ENCODE data around the gene DERL2. TPM values are rescaled to one million over a fixed set of nuclear protein-coding genes. Genes with fewer than 3 reads are reported as not detected.

The DERL2 gene
- total RNA-seq, 2 experiments from 2014 or later = 25.8 to 56.3 TPM

DNA sequence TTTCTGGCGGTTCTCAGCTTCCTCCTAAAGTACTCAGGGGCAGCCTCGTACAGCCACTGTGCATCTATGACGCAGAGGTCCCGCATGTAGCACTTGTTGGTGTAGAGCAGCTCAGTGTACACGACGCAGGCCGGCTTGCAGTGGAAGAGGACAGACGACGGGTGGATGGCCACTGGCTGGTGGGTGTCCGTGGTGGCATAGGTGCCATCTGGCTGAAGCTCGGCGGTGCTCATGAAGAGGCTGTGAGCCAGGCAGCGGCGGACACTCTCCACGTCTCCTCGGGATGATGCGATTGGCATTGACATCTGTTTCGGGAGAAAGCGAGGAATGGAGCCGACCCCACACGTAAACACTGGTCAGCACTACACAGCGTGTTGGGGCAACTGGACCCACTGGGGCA, 41.8 kb downstream of the DERL2 start:
- CTCF ChIA-PET (ENCODE audit: unreplicated experiment) = no interaction called here
- POLR2A ChIA-PET = interaction anchor here (0.6 kb wide), 1 partner anchor 198 kb away, joined by 3 read pairs; no protein-coding TSS in a partner anchor
- TF ChIP-seq, protein P1, sequence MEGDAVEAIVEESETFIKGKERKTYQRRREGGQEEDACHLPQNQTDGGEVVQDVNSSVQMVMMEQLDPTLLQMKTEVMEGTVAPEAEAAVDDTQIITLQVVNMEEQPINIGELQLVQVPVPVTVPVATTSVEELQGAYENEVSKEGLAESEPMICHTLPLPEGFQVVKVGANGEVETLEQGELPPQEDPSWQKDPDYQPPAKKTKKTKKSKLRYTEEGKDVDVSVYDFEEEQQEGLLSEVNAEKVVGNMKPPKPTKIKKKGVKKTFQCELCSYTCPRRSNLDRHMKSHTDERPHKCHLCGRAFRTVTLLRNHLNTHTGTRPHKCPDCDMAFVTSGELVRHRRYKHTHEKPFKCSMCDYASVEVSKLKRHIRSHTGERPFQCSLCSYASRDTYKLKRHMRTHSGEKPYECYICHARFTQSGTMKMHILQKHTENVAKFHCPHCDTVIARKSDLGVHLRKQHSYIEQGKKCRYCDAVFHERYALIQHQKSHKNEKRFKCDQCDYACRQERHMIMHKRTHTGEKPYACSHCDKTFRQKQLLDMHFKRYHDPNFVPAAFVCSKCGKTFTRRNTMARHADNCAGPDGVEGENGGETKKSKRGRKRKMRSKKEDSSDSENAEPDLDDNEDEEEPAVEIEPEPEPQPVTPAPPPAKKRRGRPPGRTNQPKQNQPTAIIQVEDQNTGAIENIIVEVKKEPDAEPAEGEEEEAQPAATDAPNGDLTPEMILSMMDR (conservative IDR thresholded peaks at IDR 0.05; ENCODE audit: low read length) = no peak
- TF ChIP-seq EZH2phosphoT487 (IDR thresholded peaks at IDR 0.05; ENCODE audit: borderline replicate concordance, low read depth, low read length) = no peak
- no peak for DNase-seq (ENCODE audit: low spot score)
- H3K79me2 ChIP-seq (ENCODE audit: insufficient read depth, low read depth, low read length) = no peaks in the 10 kb centered on the region
- H3K4me2 ChIP-seq (ENCODE audit: low read length) = no peak overlapping the region
- no peak overlapping the region for H2AFZ ChIP-seq (ENCODE audit: low read length)
- no peaks in the 10 kb centered on the region for H4K20me1 ChIP-seq (ENCODE audit: insufficient read depth, low read length)
- no peak overlapping the region for H3K27ac ChIP-seq (ENCODE audit: low read depth, low read length, poor library complexity, severe bottlenecking)
- no TSS peak for BruUV-seq (replicated peaks)
- no peaks in the 10 kb centered on the region for H3K9me3 ChIP-seq (ENCODE audit: low read length)
- intact Hi-C loops (cut with micrococcal nuclease; ENCODE audit: unreplicated experiment) = no loop called here
- peaks cover 6% of the 10 kb centered on the region for H3K4me1 ChIP-seq (ENCODE audit: insufficient read depth, low read length, poor library complexity, severe bottlenecking)
- peaks cover 87% of the 10 kb centered on the region for H3K36me3 ChIP-seq (ENCODE audit: insufficient read depth, low read length)
- H3K9me2 ChIP-seq (ENCODE audit: insufficient read depth, low read length) = no peaks in the 10 kb centered on the region
- H3K4me3 ChIP-seq (ENCODE audit: low read depth, low read length, poor library complexity, severe bottlenecking) = no peak overlapping the region

DNA sequence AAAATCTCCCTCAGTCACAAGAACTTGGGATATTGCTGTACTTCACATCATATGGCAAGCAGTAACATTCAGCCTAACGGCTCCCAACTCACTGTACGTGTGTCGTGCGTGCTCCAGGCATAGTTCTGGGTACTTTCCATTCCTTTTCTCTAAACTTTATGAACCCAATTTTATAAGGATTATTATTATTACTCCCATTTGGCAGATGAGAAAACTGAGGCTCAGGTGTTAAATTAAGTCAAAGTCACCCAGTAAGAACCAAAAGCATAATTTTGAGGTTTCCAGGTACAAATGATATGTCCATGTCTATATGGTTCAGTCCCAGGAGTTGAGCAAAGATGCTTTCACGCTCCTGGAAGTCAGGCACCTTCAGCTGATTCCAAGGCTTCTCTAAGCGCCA, 42.2 kb downstream of the DERL2 start:
- Histone ChIP-seq H3K4me2 (ENCODE audit: low read length) (no peak overlapping the region), H4K20me1 (ENCODE audit: insufficient read depth, low read length) (no peaks in the 10 kb centered on the region), H3K27ac (ENCODE audit: low read depth, low read length, poor library complexity, severe bottlenecking) (no peak overlapping the region), H2AFZ (ENCODE audit: low read length) (no peak overlapping the region), H3K9me2 (ENCODE audit: insufficient read depth, low read length) (no peaks in the 10 kb centered on the region), H3K36me3 (ENCODE audit: insufficient read depth, low read length) (peaks cover 82% of the 10 kb centered on the region), H3K4me1 (ENCODE audit: insufficient read depth, low read length, poor library complexity, severe bottlenecking) (peaks cover 6% of the 10 kb centered on the region), H3K4me3 (ENCODE audit: low read depth, low read length, poor library complexity, severe bottlenecking) (no peak overlapping the region), H3K9me3 (ENCODE audit: low read length) (no peaks in the 10 kb centered on the region), H3K79me2 (ENCODE audit: insufficient read depth, low read depth, low read length) (peaks cover 2% of the 10 kb centered on the region)
- DNase-seq (ENCODE audit: low spot score) = no peak
- intact Hi-C loops (cut with micrococcal nuclease; ENCODE audit: unreplicated experiment) = no loop called here
- ChIA-PET CTCF (ENCODE audit: unreplicated experiment) (no interaction called here), POLR2A (interaction anchor here (0.6 kb wide), 1 partner anchor 198 kb away, joined by 3 read pairs; no protein-coding TSS in a partner anchor)
- TF ChIP-seq, protein P1 (conservative IDR thresholded peaks at IDR 0.05; ENCODE audit: low read length) = no peak
- no peak for TF ChIP-seq EZH2phosphoT487 (IDR thresholded peaks at IDR 0.05; ENCODE audit: borderline replicate concordance, low read depth, low read length)
- BruUV-seq (replicated peaks) = no TSS peak

DNA sequence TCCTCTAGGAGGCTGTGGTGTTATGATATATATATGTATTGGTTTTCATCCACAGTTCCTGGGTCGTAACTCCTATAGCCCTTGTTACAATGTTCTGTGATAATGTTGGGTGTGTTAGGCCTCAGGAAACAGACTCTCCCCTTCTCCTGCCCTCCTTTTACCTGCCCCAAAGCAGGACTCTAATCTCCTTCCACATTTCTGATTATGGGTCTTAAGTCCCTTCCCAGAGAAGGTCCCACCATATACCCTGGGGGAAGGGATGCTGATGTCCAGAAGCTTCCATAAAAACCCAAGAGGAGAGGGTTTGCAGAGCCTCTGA, 46.6 kb downstream of the DERL2 start:
- Histone ChIP-seq H3K9me3 (ENCODE audit: low read length) (no peaks in the 10 kb centered on the region), H3K4me3 (ENCODE audit: low read depth, low read length, poor library complexity, severe bottlenecking) (peak overlapping the region; percentile 84), H4K20me1 (ENCODE audit: insufficient read depth, low read length) (peaks cover 23% of the 10 kb centered on the region; the same call in 1 of the 2 replicates), H3K4me2 (ENCODE audit: low read length) (peak overlapping the region; percentile 56), H2AFZ (ENCODE audit: low read length) (peak overlapping the region; percentile 56; the same call in 1 of the 2 replicates), H3K9me2 (ENCODE audit: insufficient read depth, low read length) (no peaks in the 10 kb centered on the region), H3K79me2 (ENCODE audit: insufficient read depth, low read depth, low read length) (peaks cover 39% of the 10 kb centered on the region), H3K4me1 (ENCODE audit: insufficient read depth, low read length, poor library complexity, severe bottlenecking) (peaks cover 27% of the 10 kb centered on the region), H3K27ac (ENCODE audit: low read depth, low read length, poor library complexity, severe bottlenecking) (peak overlapping the region; percentile 50), H3K36me3 (ENCODE audit: insufficient read depth, low read length) (peaks cover 83% of the 10 kb centered on the region)
- intact Hi-C loops (cut with micrococcal nuclease; ENCODE audit: unreplicated experiment) = loop anchor here (1.0 to 5.0 kb wide), 4 partner anchors 21 to 242 kb away; partner anchors contain the start of genes DHX33 and NUP88
- no peak for TF ChIP-seq EZH2phosphoT487 (IDR thresholded peaks at IDR 0.05; ENCODE audit: borderline replicate concordance, low read depth, low read length)
- TF ChIP-seq, protein P1 (conservative IDR thresholded peaks at IDR 0.05; ENCODE audit: low read length) = peak; percentile 33
- CTCF ChIA-PET (ENCODE audit: unreplicated experiment) = interaction anchor here (0.6 to 1.8 kb wide), 6 partner anchors 10 to 247 kb away, joined by 3 to 4 read pairs (median 4); partner anchors contain the start of genes DERL2, MIS12 and NUP88
- no peak for DNase-seq (ENCODE audit: low spot score)
- POLR2A ChIA-PET = interaction anchor here (0.6 to 0.7 kb wide), 2 partner anchors 14 to 1807 kb away, joined by 3 to 5 read pairs; no protein-coding TSS in a partner anchor
- no TSS peak for BruUV-seq (replicated peaks)

Data from OCI-LY7 (cell line).